Type B pancreatic cell (in vitro differentiated cells): ENCODE data around the gene RASAL1. TPM values are rescaled to one million over a fixed set of nuclear protein-coding genes. Genes with fewer than 3 reads are reported as not detected.

Source experiments
- DNase-seq: peaks from one replicate; pipeline ENCODE4 v3.0.0; 2021; ENCODE audit warnings: mixed read lengths; ENCODE audit not compliant: unreplicated experiment; ENCODE audit errors: extremely low spot score
- H3K27ac Mint-ChIP-seq: 2 replicates; pipeline ENCODE4 v1.8.0; 2021; ENCODE audit warnings: mild to moderate bottlenecking, mixed read lengths
- H3K27me3 Mint-ChIP-seq: 2 replicates; pipeline ENCODE4 v1.8.0; 2021; ENCODE audit warnings: mixed read lengths
- H3K36me3 Mint-ChIP-seq: 2 replicates; pipeline ENCODE4 v1.8.0; 2021; ENCODE audit warnings: mixed read lengths
- H3K4me1 Mint-ChIP-seq: one replicate; pipeline ENCODE4 v1.8.0; 2021; ENCODE audit warnings: mixed read lengths; ENCODE audit not compliant: unreplicated experiment
- H3K4me3 Mint-ChIP-seq: 2 replicates; pipeline ENCODE4 v1.8.0; 2021; ENCODE audit warnings: mild to moderate bottlenecking, mixed read lengths
- H3K9me3 Mint-ChIP-seq: 2 replicates; pipeline ENCODE4 v1.8.0; 2021; ENCODE audit warnings: mixed read lengths
- CTCF ChIP-seq: fragments of 200-600 bp; sonication (generic); conservative IDR thresholded peaks from 2 replicates; pipeline ENCODE4 v1.5.0; 2021; ENCODE audit warnings: antibody characterized with exemption, mild to moderate bottlenecking
- microRNA-seq: library from miRNA; unstranded; fragments of <30 nt; microRNA quantifications from one replicate; pipeline ENCODE4, GENCODE V29; 2020
- total RNA-seq: library from RNA; stranded (reverse); gene quantifications from 2 replicates; pipeline ENCODE4 v1.2.1, GENCODE V29; 2021; ENCODE audit warnings: low replicate concordance

Gene RASAL1
- total RNA-seq, 1 donor from 2014 or later = 0.58 TPM

GRCh38 chr12:113054948-113055486 lies 80.5 kb downstream of the RASAL1 start:
- no peaks in the 10 kb centered on the region for H3K36me3 Mint-ChIP-seq
- no peak overlapping the region for H3K27ac Mint-ChIP-seq
- H3K4me1 Mint-ChIP-seq = no peaks in the 10 kb centered on the region
- peaks cover 71% of the 10 kb centered on the region for H3K27me3 Mint-ChIP-seq
- peak overlapping the region; percentile 51 for H3K4me3 Mint-ChIP-seq
- no peak for TF ChIP-seq CTCF
- H3K9me3 Mint-ChIP-seq = no peaks in the 10 kb centered on the region
- no peak for DNase-seq

- no peak for TF ChIP-seq CTCF
- no peak overlapping the region for H3K27ac Mint-ChIP-seq
- H3K4me1 Mint-ChIP-seq = no peaks in the 10 kb centered on the region
- no peaks in the 10 kb centered on the region for H3K36me3 Mint-ChIP-seq
- no peak for DNase-seq
- H3K4me3 Mint-ChIP-seq = no peak overlapping the region
- no peaks in the 10 kb centered on the region for H3K9me3 Mint-ChIP-seq
- peaks cover 89% of the 10 kb centered on the region for H3K27me3 Mint-ChIP-seq
Observed at GRCh38 chr12:113052326-113052725, 83.2 kb downstream of the RASAL1 start.

- H3K27me3 Mint-ChIP-seq = peaks cover 89% of the 10 kb centered on the region
- H3K27ac Mint-ChIP-seq = no peak overlapping the region
- TF ChIP-seq CTCF = no peak
- DNase-seq = no peak
- no peaks in the 10 kb centered on the region for H3K4me1 Mint-ChIP-seq
- H3K4me3 Mint-ChIP-seq = no peak overlapping the region
- H3K9me3 Mint-ChIP-seq = no peaks in the 10 kb centered on the region
- no peaks in the 10 kb centered on the region for H3K36me3 Mint-ChIP-seq
Observed at GRCh38 chr12:113051759-113052158, 83.8 kb downstream of the RASAL1 start.

GRCh38 chr12:113050795-113051194 lies 84.8 kb downstream of the RASAL1 start:
- Mint-ChIP-seq H3K36me3 (no peaks in the 10 kb centered on the region), H3K4me3 (no peak overlapping the region), H3K4me1 (no peaks in the 10 kb centered on the region), H3K9me3 (no peaks in the 10 kb centered on the region), H3K27me3 (peaks cover 88% of the 10 kb centered on the region), H3K27ac (no peak overlapping the region)
- DNase-seq = no peak
- no peak for TF ChIP-seq CTCF

GRCh38 chr12:113049976-113050742 lies 85.4 kb downstream of the RASAL1 start:
- H3K36me3 Mint-ChIP-seq = no peaks in the 10 kb centered on the region
- no peak overlapping the region for H3K4me3 Mint-ChIP-seq
- no peaks in the 10 kb centered on the region for H3K9me3 Mint-ChIP-seq
- H3K27me3 Mint-ChIP-seq = peaks cover 88% of the 10 kb centered on the region
- TF ChIP-seq CTCF = peak; percentile 53
- no peak for DNase-seq
- no peaks in the 10 kb centered on the region for H3K4me1 Mint-ChIP-seq
- no peak overlapping the region for H3K27ac Mint-ChIP-seq

Small RNA genes lying within 50 kb of the gene (microRNA-seq; reads per million reads assigned to microRNA genes)
- not detected for gene MIR7106

Other genes starting within 250 kb of the RASAL1 start
- gene OAS1, start 228.8 kb downstream of the RASAL1 start, total RNA-seq = 19.1 and 34.4 TPM in 2 replicates
- 4.6 and 13.0 TPM in 2 replicates for gene OAS3, start 197.3 kb downstream of the RASAL1 start, total RNA-seq
- gene OAS2, start 157.2 kb downstream of the RASAL1 start, total RNA-seq = 1.8 and 4.2 TPM in 2 replicates
- gene DTX1, start 79.0 kb downstream of the RASAL1 start, total RNA-seq = 1.4 and 2.4 TPM in 2 replicates
- gene CFAP73, start 14.0 kb upstream of the RASAL1 start, total RNA-seq = 0.27 and 0.81 TPM in 2 replicates
- 53.9 and 66.1 TPM in 2 replicates for gene DDX54, start 49.7 kb upstream of the RASAL1 start, total RNA-seq
- 19.0 and 21.7 TPM in 2 replicates for gene RITA1, start 50.0 kb upstream of the RASAL1 start, total RNA-seq
- 55.6 and 103 TPM in 2 replicates for gene TPCN1, start 85.7 kb upstream of the RASAL1 start, total RNA-seq
- gene SLC8B1, start 199.3 kb upstream of the RASAL1 start, total RNA-seq = 29.6 and 77.7 TPM in 2 replicates
- gene PLBD2, start 222.8 kb upstream of the RASAL1 start, total RNA-seq = 39.0 and 45.4 TPM in 2 replicates